GM19023 (cell line): ENCODE measurements around the gene MRC2.

Experiments
- ATAC-seq: cut with Tn5 transposase; IDR thresholded peaks from one replicate; pipeline ENCODE4 v1.9.1; 2021; ENCODE audit warnings: mild to moderate bottlenecking, moderate library complexity; ENCODE audit not compliant: unreplicated experiment

The MRC2 gene

DNA sequence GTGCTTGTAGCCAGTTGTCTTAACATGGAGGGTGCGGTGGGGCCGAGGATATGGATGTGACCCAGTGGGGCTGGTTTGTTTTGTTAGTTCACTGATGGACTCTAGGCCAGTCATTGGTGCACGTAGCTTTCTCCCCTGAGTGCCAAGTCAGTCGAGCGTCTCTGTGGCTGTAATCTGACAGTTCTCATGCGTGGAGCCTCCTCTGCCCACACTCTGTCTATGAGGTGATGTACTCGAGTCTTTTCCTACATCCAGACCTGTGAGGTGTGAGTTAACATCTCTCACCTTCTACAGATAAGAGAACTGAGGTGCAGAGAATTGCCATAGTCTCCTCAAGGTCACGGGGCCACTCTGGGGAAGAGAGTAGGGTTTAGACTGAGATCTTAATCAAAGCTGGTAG is 90.4 kb downstream of the MRC2 start:
- no peak for ATAC-seq

DNA sequence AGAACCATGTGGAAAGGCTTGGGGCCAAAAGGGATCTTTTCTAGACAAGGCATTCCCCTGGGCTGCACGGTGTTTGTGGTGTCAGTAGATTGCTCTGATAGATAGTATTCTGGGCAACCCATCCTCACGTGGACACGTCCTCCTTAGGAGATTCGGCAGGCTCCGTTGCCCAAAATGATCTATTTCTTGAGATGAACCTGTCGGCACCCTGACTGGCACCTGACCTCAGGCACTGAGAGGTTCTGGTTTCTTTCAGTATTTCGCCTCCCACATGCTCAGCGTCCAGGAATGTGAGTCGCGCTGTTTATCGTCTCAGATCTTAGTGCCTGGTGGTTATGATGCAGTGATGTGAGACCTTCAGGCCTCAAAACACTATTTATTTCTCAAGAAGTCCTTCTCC is 91.0 kb downstream of the MRC2 start:
- ATAC-seq: no peak

DNA sequence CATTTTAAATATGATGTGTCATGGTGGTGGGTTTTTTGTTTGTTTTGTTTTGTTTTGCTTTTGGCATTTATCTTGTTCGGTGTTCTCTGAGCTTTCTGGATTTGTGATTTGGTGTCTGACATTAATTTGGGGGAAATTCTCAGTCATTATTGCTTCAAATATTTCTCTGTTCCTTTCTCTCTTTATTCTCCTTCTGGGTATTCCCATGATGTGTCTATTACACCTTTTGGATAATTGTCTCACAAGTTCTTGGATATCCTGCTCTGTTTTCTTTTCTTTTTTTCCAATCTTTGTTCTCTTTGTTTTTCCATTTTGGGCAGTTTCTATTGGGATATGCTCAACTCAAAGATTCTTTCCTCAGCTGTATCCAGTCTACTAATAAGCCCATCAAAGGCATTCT is 92.1 kb downstream of the MRC2 start:
- ATAC-seq: no peak

DNA sequence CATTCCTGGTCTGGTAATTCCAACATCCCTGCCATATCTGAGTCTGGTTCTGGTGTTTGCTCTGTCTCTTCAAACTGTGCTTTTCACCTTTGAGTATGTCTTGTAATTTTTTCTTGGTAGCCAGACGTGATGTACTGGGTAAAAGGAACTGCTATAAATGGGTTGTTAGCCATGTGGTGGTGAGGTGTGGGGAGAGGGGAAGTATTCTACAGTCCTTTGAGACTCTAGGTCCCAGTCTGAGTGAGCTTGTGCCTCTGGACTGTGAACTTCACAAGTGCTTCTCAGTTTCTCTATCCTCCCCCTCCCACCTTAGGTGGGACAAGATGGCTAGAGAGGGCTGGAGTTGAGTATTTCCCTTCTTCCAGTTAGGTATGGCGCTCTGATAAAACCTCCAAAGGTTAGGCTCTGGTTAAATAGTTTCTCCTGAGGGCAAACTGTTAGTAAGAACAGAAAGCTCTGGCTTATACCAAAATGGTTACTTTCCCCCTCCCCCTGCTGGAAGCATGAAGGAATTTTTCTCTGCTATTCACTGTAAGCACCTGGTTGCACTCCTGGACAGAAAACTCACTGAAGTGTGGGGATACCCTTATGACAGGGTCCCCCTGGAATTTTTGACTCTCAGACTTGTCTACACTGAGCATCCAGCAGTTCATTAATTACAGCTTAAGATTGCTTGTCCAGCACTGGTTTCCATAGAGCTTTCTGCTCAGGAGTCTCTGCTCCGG is 92.8 kb downstream of the MRC2 start:
- ATAC-seq: no peak

DNA sequence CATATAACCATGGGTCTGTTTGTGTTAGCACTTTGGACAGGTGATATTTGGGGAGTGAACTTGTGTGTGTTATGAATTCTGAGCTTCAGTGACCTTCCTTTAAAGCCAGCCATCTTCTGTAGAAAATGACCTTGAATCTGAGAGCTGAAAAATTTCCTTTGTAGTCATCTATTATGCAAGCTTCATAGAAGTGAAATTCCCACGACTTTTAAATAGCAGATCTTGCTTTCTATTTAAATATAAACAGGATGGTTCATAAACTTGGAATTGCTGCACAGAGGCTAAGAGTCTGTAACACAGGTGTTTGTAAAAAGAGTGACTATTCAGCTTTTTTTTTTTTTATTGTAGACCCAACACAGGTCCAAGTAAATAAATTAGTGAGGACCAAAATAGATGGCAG is 95.2 kb downstream of the MRC2 start:
- ATAC-seq: no peak

DNA sequence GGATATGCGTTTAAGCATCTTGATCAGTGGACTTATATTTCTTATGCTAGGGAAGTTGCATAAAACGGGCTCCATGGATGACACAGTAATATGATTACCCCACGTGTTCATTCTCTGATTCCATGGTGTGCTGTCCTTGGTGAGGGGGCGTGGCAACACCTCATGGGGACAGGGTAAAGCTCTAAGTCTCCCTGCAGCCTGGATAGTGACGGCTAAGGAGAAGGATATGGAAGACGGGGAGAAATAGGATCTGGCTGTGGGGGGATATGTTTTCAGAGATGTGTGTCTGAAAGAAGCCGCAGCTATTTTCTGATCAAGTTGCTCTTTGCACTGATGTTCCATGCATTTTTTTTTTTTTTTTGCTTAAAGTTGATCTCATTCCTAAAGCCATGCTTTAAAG is 96.4 kb downstream of the MRC2 start:
- no peak for ATAC-seq

DNA sequence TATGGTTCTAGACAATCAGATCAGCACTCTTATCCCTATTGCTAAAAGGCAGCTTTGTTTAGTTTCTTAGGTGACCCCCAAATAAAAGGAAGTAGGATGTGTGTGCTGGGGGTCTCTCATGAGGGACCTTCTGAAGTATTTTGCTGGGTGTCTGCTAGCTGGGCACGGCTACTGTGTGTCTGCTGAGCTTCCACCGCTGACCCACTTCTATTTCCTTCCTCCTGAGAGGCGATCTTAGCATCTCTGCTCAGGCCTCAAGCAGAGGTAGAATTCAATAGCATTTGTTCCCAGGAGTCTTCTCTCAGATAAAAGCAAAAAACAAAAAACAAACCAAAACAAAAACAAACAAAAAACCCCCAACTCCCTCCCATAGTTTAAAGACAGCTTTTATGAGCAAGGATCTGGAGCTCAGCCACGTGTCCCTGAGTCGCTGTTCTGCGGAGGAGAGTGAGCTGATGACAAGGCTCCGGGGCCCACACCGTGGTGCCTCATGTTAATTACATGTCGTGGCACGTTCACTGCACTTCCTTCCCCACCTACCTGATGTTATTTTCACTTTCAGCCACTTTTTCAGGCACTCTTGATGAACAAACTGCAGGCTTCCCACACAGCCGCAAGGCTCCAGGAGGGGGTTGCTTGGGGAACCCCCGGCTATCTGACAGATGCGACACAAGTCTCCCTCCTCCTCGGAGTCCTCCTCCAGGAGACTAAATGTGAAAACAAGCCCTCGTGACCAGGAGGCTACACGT is 97.1 kb downstream of the MRC2 start:
- peak; percentile 89 for ATAC-seq

DNA sequence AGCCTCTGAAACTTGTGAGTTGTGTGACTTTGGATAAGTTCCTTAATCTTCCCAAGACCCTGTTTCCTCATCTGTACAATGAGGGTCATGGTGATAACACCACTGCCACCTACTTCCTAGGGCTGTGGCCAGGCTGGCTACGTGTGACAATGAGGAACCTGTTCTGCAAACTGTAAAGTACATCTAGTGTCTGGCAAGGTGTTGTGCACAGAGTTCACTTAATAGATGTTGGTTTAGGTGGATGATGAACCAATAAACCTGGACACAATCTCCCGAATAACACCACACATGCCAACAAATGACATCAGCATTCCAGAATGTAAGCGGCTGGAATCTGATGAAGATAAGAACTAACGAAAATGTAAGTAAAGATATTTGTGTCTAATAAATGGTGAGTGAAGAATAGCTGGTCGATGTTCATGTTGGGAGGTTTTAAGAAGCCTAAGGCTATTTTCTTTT is 98.3 kb downstream of the MRC2 start:
- no peak for ATAC-seq

DNA sequence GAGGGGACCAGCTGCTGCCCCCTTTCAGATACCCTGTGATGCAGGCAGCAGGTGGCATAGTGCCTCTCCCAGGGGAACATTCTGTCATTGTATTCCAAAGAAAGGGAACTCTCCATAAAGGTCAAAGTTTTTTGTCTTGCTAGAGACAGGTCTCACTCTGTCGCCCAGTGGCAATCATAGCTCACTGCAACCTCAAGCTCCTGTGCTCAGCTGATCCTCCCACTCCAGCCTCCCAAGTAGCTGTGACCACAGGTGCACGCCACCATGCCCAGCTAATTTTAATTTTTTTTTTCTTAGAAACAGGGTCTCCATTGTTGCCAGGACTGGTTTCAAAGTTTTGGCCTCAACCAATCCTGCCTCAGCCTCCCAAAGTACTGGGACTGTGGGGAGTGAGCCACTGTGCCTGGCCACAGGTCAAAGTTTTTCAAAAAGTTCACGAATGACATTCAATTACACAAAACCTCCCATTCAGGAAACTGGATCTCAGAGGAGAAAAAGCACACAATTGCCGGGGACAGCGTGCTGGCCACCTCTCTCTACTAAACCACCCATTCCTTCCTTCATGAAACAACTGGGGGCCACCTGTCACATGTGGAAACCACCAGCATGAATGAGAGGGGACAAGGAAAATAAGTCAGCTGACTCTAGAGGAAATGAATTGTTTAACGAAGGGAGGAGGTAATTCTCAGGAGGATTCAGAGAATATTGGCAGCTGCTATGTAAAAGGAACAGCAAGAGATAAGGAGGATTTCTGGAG is 100.6 kb downstream of the MRC2 start:
- no peak for ATAC-seq

DNA sequence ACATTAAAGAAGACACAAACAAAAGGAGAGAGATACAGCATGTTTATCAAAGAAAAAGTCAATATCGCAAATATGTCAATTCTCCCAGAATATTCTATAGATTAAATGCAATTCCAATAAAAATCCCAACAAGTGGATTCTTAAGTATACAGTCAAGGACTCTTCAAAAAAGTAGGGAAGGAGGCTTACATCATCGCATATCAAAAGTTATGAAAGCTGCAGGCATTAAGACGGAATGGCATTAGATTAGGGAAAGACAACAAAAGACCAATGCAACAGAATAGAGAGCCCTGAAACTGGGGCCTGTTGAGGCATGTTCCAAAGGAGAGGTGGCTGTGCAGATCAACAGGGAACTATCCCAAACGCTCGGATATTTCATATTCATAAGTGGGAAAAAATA is 104.7 kb downstream of the MRC2 start:
- ATAC-seq: no peak

DNA sequence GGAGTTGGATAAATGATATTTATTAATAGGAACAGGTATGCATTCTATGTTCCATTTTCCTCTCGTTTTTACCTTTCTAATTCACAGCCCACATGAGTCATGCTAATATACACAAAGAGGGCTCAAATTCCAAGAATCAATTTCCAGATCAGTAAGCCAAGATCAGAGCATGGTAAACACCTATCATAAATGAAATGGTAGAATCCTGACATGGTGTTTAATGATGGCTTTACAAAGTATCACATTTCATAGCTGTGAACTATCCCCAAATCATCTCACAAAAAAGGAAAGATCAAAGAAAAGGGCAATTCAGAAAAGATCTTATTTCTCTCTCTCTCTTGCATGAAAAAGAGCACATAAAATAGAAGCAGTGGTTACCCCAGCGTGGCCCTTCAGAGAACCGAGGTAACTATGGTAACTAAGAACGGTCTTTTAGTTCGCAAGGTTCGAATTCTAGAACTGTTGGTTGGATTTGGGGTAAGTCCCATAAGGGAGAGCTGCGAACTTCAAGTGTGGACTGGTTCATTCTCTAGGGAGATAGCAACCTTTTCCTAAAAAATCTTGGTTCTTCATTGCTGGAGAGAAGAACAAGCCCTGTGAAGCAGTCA is 107.7 kb downstream of the MRC2 start:
- no peak for ATAC-seq

DNA sequence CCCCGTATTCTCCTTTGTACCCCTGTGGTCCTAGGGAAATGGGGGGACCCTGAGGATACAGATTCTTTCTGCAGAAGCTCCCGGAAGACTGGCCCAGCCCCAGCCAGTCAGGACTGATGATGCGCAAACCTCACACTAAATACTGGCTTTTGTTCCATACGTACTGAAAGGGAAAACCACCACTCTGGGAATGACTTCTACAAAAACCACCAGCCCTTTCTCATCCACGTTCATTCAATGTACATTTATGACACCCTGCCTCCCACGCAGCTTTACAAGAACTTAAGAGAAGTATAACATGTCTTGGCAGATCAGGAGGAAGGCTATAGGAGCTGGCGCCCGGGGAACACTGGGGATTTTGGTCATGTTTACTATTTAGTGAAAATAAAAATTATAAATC is 110.0 kb downstream of the MRC2 start:
- ATAC-seq: no peak

DNA sequence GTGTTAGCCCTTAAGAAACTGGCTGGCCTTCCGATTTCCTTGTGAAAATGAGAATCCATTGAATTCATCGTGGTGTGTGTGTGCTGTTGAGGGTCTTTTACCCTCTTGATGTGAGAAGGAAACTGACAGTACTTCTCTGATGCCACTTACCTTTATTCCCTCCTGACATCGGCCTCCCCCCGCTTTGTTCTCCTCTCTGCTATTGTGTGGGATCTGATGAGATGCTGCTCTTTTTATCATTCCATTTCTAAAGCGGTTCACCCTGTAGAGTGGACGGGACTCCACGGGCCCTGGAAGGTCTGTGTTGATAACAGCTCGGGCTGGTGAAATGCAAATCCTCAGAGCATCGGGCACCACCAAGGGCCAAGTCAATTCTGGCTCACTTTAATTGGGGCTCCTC is 110.8 kb downstream of the MRC2 start:
- no peak for ATAC-seq

DNA sequence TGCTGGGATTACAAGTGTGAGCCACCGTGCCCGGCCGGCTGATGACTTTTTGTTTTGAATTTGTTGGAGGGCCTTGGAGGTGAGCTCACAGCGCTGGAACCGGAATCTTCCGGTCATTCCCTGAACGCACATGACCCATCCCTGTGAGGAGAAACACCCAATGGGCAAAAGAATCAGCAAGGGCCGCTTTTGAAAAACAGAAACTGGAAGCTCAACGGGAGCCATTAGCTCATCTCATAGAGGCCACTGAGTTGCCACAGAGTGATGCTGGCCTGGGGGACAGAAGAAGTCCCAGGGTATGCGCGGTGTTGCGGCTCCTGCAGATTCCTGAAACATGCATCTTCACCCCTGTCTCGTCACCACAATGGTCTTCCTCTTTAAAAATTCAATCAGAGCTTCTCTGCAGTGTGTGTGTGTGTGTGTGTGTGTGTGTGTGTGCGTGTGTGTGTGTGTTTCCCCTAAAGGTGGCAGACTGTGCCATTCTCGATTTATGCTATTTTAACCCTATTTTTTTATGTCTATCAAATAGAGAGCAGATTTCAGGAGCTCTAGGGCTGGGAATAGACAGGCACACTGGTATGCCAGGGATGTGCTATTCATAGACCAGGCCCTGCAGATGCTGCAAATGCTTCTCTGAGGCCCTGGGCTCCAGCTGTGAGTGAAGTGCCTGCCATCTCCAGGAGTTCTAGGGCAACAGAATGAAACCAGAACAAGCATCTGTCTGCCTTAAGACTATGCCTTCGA is 112.3 kb downstream of the MRC2 start:
- ATAC-seq: no peak

DNA sequence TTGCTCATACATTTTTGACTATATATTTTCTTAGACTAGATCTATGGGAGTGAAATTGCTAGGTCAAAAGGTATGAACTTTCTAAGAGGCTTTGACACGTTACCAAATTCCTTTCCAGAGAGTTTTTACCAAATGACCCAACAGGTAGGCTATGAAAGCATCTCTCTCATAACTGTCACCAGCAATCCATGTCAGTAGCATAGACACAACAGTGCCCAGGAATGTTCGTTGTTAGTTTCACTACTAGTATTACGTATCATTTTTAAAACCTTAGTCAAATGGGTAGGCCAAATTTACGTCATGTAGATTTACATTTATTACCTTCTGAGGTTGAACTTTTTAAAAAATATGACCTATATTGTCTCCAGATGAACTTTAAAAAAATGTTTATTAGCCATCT is 113.8 kb downstream of the MRC2 start:
- no peak for ATAC-seq
